ENCODE measurements around the gene RPL36.
"Not testable (repeated sequence)": the region's sequence is repeated elsewhere in the genome, so short reads cannot be mapped to it uniquely, and the experiment has no call there.

RPL36 gene

GRCh38 chr19:5690955-5691821 is 1.1 kb downstream of the RPL36 start:
- DNase-seq (ENCODE audit: low spot score): no peak

- DNase-seq (ENCODE audit: low spot score): no peak
These were observed 2.0 kb downstream of the RPL36 start for GRCh38 chr19:5691822-5692722.

GRCh38 chr19:5692723-5693194 is 2.7 kb downstream of the RPL36 start:
- no peak for DNase-seq (ENCODE audit: low spot score)

- no peak for DNase-seq (ENCODE audit: low spot score)
These were observed 3.4 kb downstream of the RPL36 start for GRCh38 chr19:5693195-5694166.

GRCh38 chr19:5694167-5694955 is 4.3 kb downstream of the RPL36 start:
- no peak for DNase-seq (ENCODE audit: low spot score)

- DNase-seq (ENCODE audit: low spot score): no peak
These were observed 5.0 kb downstream of the RPL36 start for GRCh38 chr19:5694956-5695648.

- no peak for DNase-seq (ENCODE audit: low spot score)
These were observed 5.6 kb downstream of the RPL36 start for GRCh38 chr19:5695649-5696195.

GRCh38 chr19:5696196-5697021 is 6.3 kb downstream of the RPL36 start:
- no peak for DNase-seq (ENCODE audit: low spot score)

GRCh38 chr19:5697022-5697889 is 7.2 kb downstream of the RPL36 start:
- no peak for DNase-seq (ENCODE audit: low spot score)

GRCh38 chr19:5697890-5698634 is 8.0 kb downstream of the RPL36 start:
- no peak for DNase-seq (ENCODE audit: low spot score)

GRCh38 chr19:5698635-5699422 is 8.7 kb downstream of the RPL36 start:
- DNase-seq (ENCODE audit: low spot score): no peak

GRCh38 chr19:5700455-5701092 is 10.5 kb downstream of the RPL36 start:
- no peak for DNase-seq (ENCODE audit: low spot score)

GRCh38 chr19:5702053-5702410 is 11.9 kb downstream of the RPL36 start:
- not testable (repeated sequence) for DNase-seq (ENCODE audit: low spot score)

GRCh38 chr19:5703819-5704818 is 14.0 kb downstream of the RPL36 start:
- no peak for DNase-seq (ENCODE audit: low spot score)

GRCh38 chr19:5705552-5705951 is 15.5 kb downstream of the RPL36 start:
- DNase-seq (ENCODE audit: low spot score): no peak

Measured in pons (tissue), 1 donor.